ENCODE data around the gene CPTP.

CPTP gene

GRCh38 chr1:1336446-1336845 is 11.8 kb downstream of the CPTP start:
- no peak for DNase-seq (ENCODE audit: low read depth)

DNA sequence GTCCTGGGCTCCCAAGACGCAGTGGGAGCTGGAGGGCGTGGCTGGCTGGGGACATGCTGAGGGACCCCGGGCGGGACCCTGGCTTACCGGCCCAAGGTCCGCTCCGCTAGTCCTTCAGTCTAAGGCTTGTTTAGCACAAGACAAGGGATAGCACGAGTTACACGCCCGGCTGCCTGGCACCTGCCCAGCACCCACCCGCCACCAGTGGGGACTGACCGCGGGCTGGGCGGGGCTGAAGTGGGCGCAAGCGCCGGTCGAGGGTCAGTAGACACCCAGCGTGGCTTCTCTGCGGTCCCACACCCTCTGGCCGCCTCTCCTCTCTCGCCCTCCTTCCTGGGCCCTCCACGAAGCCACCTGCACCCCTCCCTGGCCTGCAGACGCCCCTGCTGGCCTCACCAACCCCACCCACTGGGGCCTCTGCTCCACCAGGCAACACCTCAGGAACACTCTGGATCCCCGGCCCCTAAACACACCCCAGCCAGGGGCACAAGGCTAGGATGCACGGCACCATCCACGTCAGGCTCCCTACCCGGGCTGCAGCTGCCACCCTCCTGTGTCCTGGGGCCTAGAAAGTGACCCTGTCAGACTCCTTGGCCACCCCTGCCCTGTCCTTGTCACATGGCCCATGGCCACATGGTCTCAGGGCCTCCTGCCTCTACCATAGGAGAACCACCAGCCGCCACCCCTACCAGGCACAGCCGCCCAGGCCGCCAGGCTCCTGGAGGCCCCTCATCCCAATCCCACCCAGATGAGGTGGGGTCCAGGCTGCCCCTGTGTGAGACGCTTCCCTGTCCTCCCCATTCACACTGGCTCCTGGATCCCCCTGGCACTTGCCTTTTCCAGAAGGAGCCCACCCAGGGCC is 12.6 kb downstream of the CPTP start:
- DNase-seq (ENCODE audit: low read depth): no peak

DNA sequence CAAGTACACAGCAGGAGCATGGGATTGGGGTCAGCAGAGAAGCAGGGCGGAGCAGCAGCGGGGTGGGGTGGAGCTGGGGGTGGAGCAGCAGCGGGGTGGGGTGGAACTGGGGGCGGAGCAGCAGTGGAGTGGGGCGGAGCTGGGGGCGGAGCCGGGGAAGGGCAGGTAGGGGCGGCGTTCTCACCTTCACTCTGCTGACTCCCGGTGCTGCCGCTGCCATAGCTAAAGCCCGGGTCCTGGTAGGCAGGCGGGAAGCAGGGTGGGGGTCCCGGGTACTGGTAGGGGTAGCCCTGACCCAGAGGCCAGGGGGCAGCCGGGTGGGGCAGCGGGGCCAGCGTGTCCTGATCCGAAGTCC is 13.2 kb downstream of the CPTP start:
- peak; percentile 26 for DNase-seq (ENCODE audit: low read depth)

DNA sequence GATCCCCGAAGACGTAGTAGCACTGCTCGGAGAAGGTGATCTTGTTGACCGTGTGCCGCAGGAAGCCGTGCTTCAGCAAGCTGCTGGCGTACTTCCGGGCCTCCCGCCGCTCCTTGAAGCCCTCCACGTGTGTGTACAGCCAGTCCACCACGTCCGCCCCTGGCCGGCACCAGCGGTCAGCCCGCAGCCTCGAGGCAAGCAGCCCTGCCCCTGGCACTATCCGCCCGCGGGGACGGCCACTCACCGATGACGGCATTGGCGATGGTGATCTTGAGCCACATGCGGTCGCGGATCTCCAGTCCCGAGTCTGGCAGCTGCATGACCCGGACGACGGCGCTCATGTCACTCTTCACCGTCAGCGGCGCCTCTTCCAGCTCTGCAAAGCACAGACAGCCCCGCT is 13.7 kb downstream of the CPTP start:
- no peak for DNase-seq (ENCODE audit: low read depth)

GRCh38 chr1:1340185-1340584 is 15.6 kb downstream of the CPTP start:
- DNase-seq (ENCODE audit: low read depth): no peak

GRCh38 chr1:1340791-1341548 is 16.4 kb downstream of the CPTP start:
- no peak for DNase-seq (ENCODE audit: low read depth)

- DNase-seq (ENCODE audit: low read depth): no peak
Observed at GRCh38 chr1:1341549-1342021, 17.0 kb downstream of the CPTP start.

DNA sequence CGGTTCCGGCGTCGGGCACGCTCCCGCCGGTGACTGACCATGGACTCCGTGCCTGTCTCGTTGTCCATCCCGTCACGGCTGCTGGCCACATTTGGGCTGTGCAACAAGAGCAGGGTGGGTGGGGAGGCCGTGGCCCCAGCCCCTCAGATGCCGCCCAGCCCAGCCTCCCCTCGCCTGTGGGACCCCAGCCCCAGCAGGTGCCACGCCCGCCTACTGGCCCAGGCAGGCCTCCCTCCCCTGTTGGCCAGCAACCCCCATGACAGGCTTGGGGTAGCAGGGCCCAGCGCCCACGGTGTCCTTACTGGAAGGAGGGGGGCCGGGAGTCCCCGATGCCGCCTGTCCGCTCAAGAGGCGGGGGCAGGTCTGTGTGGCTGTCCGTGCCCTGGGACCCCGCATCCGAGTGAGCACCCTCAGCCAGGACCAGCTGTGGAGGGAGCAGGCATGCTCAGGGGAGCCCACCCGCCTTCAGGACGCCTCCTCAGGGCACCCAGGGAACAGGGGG is 17.5 kb downstream of the CPTP start:
- no peak for DNase-seq (ENCODE audit: low read depth)

DNA sequence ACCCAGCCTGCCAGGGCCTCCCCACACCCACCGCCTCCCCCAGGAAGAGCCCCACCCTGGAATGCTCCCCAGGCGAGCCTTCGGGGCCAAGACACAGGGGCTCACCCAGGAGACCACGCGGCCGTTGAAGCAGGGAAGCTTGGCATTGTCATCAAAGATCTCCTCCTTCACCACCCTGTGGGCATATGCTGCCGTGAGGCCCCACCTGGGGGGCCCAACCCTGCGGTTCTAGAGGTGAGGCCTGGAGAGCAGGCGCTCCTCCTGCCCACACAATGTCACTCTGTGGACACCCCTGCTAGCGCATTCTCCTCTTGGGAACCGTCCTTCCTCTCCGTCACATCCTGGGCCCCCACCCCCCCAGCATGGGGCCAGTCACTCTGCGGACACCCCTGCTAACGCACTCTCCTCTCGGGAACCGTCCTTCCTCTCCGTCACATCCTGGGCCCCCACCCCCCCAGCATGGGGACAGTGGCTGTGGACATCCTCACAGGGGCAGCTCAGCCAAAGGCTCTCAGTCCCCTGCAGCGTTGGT is 18.0 kb downstream of the CPTP start:
- no peak for DNase-seq (ENCODE audit: low read depth)

- DNase-seq (ENCODE audit: low read depth): no peak
Observed at GRCh38 chr1:1343811-1344421, 19.3 kb downstream of the CPTP start.

GRCh38 chr1:1344655-1345361 is 20.2 kb downstream of the CPTP start:
- DNase-seq (ENCODE audit: low read depth): peak; percentile 41

DNA sequence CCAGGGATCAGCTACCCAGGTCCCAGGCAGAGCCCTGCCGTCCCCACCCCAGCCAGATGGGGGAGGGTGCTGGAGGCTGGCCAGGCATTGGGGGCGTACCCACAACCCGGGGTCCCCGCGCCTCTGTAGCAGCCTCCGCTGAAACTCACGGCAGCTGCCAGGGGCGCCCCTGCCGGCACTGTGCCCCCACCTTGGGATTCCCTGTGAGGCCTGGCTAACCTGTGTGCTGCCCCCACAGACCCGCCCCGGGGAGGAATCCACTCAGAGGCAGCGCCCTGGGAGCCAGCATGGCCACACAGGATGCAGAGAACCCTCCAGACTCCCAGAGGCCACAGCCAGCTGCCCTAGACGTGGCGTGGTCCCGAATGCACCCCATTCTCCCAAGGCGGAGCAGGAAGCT is 20.8 kb downstream of the CPTP start:
- DNase-seq (ENCODE audit: low read depth): no peak

- no peak for DNase-seq (ENCODE audit: low read depth)
Observed at GRCh38 chr1:1345860-1346500, 21.4 kb downstream of the CPTP start.

GRCh38 chr1:1346501-1346890 is 21.9 kb downstream of the CPTP start:
- DNase-seq (ENCODE audit: low read depth): no peak

DNA sequence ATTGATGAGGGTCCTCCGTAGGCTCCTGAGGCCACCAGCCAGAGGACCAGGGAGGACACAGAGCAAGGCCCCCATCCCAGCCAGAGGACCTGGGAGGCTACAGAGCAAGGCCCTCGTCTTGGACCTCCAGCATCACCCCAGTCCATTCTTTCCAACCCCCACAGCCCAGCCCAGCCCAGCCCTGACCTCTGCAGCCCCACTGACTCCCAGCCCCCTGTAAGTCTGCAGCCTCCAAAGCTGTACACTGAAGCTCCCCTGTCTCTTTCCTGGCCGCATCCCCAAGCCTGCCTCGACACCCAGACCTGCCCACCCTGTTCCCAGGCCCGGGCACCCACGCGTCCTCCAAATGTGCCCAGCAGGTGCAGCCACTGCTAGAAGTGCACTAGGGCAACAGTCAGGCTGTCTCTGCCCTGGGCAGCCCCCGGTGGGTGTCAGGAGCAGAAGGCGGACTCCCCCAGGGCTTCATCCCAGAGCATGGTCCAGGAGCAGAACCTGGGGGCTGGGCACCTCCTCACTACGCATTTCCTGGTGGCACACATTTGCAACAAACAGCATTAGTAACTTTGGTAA is 22.5 kb downstream of the CPTP start:
- no peak for DNase-seq (ENCODE audit: low read depth)

GRCh38 chr1:1347663-1348419 is 23.2 kb downstream of the CPTP start:
- DNase-seq (ENCODE audit: low read depth): no peak

DNA sequence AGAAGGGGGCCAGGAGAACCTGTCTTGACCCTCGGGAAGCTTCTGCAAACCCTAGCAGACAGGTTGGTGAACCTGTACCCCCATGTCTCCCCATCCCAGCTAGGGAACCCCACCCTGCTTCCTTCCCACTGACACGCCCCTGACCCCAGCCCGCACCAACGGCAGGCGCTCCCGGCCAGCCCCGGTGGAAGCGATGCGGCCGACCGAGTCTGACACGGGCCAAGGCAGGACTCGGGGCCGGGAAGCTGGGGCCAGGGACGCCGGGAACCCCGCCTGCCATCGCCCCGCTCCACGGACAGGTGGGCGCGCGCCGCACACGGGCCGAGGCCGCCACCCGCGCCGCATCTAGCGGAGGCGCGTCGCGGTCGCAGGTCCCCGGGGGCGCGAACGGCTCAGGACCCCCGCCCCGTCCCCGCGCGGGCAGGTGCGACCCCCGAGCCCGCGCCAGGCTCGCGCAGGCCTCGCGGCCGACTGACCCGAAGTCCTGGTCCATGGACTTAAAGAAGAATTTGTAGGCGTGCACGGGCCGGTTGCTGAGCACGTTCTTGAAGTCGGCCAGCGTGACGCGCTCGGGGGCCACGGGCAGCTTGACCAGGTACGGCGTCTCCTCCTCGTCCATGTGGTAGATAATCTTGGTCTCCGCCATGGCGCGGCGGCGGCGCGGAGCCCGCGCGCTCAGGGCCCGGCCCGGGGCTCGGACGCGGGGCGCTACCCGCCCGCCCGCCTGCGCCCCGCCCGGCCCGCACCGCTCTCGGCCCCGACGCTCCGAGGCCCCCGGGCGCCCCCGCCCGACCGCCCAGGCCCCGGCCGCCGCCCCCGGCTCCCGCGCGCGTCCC is 24.0 kb downstream of the CPTP start:
- no peak for DNase-seq (ENCODE audit: low read depth)

DNA sequence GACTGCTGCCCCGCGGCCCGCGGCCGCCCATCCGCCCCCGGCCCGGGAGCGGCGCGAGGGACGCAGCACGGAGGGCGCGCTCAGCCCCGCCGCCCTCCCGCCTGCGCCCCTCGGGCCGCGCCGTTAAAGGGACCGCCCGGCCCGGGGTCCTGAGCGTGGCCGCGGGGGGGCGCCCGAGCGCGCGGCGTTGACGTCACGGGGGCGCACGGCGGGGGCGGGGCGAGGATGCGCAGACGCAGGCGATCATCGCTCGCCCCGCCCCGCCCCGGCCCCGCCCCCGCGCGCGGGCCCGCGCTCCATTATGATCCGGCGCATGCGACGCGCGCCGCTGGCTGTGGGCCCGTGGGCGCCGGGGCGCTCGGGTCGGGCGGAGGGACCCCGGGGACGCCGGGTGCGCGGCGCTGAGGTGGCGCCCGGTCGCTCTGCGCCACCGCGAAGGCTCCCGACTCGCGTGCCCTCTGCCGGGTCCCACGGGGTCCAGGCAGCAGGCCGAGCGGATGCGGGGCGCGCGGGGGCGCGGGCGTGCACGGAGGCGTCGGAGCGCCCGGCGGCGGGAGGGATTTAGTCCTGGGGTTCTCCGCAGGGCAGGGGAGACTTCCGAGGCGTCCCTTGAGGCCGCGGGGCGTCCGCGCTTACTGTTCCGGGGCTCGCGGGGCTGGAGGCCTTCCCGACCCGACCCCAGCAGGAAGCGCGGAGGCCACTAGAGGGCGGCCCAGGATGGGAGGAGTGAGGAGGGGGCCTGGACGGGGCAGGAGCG is 24.8 kb downstream of the CPTP start, which contains the start of gene DVL1:
DVL1 (minus strand) TSS at position 163 of the 757 bp plus-strand sequence. CDS start 353 bp downstream, outside the sequence.
- DNase-seq (ENCODE audit: low read depth): peak; percentile 47
